ENCODE data around the gene NPDC1. TPM values are rescaled to one million over a fixed set of nuclear protein-coding genes. Genes with fewer than 3 reads are reported as not detected.
"Not testable (repeated sequence)": the region's sequence is repeated elsewhere in the genome, so short reads cannot be mapped to it uniquely, and the experiment has no call there.

NPDC1 gene
- total RNA-seq, 1 donor from 2014 or later = 33.0 TPM

DNA sequence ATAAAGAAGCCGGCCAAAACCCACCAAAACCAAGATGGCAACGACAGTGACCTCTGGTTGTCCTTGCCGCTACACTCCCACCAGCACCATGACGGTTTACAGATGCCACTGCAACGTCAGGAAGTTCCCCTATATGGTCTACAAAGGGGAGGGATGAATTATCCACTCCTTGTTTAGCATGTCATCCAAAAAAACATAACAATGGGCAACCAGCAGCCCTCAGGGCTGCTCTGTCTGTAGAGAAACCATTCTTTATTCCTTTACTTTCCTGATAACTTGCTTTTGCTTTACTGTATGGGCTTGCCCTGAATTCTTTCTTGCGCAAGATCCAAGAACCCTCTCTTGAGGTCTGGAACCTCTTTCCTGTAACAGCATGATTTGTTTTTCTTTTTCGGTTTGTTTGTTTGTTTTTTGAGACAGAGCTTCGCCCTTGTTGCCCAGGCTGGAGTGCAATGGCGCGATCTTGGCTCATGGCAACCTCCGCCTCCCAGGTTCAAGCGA lies 29.3 kb upstream of the NPDC1 start:
- no peak for DNase-seq (ENCODE audit: low read depth, low spot score)

DNA sequence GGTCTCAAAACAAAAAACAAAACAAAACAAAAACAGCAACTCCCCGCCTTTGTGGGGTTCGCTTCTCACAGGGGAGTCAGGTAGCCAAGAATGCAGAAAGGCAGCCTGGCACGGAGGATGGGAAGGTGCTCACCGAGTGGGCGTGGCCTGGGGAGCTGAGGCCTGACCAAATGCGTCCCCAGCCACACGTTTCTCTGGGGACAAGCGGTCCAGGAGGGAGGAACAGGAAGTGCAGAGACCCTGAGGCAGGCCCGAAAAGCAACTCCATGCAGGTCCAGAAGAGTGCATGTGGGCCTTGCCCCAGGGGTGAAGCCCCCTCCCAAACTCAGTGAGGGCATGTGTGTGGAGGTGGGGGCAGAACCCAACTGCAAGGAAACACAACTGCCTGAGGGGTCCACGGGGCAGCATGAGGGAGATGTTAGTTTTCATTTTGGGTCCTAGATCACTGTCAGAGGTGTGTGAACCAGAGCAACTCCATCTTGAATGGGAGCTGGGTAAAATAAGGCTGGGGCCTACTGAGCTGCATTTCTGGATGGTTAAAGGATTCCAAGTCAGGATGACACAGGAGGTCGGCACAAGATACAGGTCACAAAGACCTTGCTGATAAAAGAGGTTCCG lies 28.8 kb upstream of the NPDC1 start:
- no peak for DNase-seq (ENCODE audit: low read depth, low spot score)

DNA sequence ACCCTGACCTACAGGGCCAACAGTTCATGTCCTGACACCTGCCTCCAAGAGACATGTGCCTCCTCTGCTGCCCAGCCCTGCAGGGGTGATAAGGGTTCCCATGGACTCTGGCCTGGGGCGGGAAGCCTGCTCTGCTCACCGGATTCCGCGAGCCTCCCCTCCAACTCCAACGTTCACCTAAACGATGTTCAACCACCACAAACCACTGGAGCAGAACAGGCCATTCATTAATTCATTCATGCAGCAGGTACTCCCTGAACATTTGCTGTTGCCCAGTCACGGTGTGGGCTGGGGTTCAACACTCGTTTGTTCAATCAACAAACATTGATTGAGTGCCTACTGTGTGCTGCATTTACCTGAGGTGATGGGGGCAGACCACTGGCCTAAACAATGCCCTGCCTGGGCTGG lies 28.0 kb upstream of the NPDC1 start:
- DNase-seq (ENCODE audit: low read depth, low spot score) = no peak

DNA sequence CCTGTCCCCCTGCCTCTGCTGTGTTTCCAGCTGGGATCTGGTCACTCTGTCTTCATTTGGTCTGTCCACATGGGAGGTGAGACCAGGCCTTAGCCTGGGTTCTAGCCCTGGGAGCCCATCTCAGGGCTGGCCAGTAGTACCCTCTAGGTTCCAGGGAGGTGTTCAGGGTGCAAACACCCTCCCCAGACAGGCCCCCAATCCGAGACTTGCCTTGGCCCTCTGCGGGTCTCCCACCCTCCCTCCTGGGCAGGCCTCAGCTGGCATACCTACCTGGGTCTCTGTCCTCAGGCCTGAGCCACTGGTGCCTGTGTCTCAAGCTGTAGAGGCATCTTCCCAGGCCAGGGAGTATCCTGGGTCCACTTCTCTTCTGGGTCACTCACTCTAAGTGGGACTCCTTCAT lies 25.3 kb upstream of the NPDC1 start:
- no peak for DNase-seq (ENCODE audit: low read depth, low spot score)

DNA sequence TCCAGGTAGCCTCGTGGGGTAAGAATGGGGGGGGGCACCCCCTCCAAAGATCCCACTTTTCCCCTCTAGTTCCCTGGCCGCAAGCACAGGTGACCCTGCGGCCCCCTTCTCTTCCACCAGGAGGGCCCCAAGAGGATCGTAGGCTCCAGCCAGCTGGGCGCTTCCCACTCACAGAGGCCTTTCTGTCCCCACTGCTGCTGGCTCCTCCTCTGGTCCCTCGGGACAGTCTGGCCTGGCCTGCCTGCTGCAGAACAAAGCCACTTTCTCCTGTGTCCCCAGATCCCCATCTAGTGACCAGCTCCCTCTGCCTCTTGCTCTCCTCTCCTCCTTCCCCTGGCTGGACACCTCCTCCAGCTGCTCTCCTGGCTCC lies 24.9 kb upstream of the NPDC1 start:
- no peak for DNase-seq (ENCODE audit: low read depth, low spot score)

DNA sequence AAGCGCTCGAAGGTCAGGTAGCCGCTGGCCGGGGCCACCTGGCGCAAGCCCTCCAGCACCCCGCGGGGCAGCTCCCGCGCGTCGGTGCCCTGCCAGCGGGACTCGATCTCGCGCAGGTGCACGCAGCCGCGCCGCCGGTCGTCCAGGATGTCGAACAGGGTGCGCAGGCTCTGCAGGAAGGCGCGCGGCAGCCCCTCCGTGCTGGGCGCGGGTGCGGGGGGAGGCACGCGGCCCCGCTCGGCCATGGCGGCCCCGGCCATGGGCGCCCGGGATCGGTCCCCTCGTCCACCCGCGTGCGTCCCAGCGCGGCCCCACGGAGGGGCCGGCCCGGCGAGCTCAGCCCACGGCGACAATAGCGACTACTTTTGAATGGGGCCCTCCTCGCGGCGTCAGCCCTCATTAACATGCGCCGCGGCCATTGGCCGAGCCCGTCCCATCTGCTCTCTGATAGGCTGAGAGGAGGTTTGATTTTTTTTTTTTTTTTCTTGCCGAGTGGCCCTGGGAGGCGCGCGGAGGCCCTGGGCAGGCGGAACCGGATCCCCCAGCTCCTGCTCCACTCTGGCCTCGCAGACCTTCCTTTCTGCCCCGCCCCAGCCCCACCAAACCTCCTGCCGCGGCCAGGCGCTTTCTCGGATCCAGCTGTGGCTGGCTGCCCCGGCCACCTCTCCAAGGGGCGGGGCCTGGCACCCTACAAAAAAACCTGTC lies 24.4 kb upstream of the NPDC1 start, which contains the start of gene SAPCD2:
SAPCD2 (minus strand) TSS at position 357 of the 705 bp plus-strand sequence; CDS start at position 260, 97 bp downstream.
- DNase-seq (ENCODE audit: low read depth, low spot score) = peak; percentile 44

DNA sequence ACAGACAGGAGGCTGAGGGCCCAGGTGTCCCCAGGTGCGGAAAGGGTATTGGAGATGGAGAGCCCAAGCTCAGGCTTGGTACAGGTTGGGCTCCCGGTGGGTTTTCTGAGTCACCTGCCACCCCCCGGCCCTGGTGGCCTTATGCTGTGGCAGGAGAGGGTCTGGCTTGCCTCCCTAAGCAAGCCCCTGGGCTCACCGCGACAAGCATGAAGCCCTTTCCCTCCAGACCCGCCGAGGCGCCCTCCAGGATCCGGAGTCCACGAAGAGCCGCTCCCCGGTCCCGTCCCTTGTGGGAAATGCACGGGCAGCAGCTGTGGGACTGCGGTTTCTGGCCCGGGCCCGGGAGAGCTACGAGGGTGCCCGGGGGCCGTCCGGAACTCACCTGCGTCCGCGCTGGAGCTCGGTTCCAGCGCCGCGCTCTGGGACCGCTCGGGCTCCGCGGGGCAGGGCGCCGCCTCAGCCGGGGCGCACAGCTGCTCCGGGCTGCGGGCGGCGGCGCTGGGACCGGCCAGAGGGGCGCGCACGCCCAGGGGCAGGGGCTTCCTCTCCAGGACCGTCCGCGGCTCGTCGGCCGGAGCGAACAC lies 23.6 kb upstream of the NPDC1 start:
- no peak for DNase-seq (ENCODE audit: low read depth, low spot score)

DNA sequence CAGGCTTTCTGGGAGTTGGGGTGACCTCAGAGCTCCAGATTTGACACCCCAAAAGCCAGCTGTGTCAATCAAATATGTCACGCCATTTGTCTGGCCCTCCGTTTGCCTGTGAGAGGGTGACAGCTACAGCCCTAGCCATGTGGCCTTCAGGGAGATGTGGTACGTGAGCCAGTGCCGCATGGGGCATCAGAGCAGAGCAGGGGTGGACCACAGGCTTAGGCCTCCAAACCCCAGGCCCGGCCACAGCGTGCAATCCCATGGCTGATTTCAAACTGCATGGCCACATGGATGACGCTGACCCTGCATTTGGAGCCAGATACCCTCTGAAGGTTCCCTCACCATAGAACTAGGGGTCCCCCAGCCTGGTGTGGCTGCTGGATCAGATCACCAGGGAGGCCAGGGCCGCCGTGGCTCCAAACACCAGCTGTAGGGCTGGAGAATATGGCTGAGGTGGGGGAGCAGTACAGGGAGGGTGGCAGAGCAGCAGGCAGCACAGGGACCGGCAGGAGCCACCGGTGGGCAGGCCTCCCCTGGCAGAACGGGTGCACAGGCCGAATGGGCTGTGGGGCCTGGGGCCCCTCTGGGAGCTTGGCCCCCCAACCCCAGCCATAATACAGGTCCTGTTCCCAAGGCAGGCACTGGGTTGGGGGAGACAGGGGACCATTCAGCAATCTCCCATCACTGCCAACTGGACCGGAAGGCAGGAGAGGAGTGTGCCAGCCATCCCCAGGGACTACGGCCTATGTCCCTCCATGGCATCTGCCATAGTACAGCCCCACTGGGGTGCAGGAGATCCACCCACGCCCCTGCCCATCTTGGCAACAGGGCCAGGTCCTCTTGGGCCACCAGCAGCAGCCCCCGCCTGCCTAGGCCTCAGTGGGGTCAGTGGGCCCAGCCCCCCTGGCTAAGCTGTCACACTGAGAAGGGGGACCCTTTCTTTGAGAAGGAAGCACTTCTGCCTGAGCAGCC lies 22.8 kb upstream of the NPDC1 start:
- DNase-seq (ENCODE audit: low read depth, low spot score) = no peak

DNA sequence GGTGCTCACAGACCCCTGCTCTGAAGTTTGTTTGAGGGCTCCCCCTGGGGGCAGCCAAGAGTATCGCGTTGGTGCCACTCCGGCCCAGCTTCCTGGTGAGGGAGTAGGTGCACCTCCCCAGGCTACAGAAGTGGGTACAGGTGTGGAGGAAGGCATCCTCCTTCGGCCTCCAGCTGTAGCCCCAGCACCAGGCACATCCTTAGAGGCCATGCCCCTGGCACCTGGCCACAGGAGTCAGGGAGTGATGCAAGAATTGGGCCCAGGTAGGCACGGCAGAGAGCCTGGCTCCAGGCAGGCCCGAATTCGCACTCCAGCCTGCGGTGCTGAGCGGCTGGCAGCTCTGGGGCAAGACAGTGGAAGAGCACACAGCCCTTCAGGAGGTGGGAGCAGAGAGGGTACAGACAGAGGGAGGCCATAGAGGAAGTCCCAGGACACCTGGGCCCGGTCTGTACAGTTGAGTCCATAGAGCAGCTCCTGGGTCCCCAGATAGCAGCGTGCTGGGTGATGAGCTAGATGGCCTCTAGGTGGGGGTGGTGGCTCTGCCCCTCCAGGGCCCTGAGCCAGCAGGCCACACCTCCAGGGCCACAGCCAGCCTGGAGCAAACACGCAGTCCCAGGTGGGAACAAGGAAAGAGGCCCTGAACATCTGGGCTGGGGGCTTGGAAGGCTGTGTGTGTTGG lies 22.0 kb upstream of the NPDC1 start:
- DNase-seq (ENCODE audit: low read depth, low spot score) = peak; percentile 52

DNA sequence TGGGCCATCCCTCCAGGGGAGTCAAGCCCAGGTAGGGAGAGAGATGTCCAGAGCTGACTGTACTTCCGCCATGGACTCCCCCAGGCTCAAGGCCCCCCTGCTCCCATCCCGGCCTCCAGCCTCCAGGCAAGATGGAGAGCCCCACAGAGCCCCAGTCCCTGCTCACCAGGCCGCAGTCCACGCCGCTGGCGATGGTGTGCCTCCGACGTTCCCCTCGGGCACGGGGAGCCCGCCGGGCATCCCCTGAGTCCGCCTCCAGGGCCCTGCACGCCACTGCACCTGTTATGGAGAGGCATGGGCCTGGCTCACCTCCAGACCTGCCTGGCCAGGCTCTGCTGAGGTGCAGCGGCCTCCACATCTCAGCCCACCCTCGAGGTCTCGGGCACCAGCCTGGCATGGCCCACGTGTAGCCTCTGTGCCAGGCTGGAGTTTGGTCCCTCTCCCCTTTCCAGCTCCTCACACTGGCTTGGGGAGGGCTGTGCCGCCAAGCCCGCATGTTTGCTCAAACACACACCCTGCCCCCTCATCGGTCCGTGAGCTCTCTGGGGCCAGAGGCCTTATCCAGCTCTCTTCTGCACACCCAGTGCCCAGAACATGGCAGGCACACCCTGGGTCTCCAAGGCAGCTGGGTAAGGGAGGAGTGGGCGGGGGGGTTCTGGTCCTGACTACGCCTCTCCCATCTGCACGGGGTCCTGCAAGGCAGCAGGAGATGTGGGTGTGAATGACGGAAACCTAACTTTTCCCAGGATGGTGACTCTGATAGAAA lies 20.3 kb upstream of the NPDC1 start:
- no peak for DNase-seq (ENCODE audit: low read depth, low spot score)

DNA sequence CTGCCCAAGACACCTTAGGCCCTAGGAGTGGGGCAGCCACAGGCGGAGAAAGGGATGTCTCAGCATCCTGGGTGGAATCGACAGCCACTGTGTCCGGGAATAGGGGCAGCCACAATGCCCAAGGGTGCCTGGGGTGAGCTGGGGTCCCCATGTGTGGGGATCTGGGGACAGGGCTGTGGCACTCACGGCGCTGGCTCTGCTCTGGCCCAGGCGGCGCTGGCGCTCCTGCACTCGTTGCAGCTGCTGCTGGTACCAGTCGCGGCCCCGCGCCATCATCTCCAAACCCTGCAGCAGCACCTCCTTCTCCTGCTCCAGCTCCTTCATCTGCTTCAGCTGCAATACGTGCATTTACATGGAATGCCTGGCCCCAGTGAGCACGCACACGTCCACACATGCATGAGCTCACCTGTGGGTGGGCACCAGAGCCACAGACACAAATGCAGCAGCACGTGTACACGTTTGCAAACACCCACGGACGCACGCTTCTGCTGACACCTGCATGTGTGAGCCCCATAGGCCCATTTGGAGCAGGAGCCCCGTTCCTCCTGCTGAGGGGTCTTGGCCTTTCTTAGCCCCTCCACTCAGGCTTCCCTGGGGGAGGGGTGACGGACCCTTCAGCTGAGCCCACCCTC lies 19.5 kb upstream of the NPDC1 start:
- no peak for DNase-seq (ENCODE audit: low read depth, low spot score)

DNA sequence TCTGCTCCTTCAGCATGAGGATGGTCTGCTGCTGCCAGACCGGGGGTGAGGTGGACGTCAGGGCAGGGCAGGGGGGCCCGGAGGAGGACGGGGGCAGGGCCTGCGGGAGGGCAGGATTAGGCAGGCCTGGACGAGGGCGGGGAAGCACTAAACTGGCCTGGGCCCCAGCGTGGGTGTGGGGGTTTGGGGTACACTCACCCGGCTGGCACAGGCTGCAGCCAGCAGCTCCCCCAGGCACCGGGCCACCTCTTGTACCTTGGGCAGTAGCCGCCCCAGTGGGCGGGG lies 18.8 kb upstream of the NPDC1 start:
- no peak for DNase-seq (ENCODE audit: low read depth, low spot score)

DNA sequence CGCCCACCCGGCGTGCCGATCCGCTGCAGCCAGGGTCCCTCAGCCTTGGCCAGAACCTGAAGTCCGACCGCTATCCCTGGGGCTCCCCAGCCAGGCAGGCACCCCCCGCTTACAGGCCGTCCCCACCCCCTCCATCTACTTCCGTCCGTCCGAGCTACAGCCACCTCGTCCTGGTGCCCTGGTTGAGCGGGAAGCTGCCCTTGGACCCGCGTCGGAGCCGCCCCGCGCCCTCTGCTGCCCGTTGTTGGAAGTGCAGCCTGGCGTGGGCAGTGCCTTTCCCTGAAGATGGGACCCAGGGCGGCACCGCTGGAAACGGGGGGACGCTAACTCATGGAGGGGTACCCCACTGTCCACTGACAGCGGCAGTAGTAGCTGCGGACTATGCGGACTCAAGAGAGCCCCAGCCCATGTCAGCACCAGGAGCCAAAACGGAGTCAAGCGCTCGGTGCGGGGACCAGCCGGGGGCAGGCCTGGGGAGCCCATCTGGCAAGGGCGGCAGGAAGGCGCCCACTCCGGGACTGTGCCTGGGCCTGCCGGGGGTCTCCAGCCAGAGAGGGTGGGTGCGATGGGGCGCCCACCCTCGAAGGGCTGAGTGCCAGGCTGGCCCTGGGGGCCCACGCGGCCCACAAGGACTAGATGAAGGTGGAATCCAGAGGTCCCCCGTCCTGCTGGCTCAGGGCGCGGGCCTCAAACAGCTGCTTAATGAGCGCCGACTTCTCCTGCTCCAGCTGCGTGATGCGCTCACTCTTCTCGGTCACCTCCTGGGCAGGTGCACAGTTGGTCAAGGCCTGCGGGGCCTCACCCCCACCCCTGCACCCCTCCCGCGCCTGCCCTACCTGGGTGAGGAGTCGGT lies 18.3 kb upstream of the NPDC1 start:
- DNase-seq (ENCODE audit: low read depth, low spot score) = no peak

DNA sequence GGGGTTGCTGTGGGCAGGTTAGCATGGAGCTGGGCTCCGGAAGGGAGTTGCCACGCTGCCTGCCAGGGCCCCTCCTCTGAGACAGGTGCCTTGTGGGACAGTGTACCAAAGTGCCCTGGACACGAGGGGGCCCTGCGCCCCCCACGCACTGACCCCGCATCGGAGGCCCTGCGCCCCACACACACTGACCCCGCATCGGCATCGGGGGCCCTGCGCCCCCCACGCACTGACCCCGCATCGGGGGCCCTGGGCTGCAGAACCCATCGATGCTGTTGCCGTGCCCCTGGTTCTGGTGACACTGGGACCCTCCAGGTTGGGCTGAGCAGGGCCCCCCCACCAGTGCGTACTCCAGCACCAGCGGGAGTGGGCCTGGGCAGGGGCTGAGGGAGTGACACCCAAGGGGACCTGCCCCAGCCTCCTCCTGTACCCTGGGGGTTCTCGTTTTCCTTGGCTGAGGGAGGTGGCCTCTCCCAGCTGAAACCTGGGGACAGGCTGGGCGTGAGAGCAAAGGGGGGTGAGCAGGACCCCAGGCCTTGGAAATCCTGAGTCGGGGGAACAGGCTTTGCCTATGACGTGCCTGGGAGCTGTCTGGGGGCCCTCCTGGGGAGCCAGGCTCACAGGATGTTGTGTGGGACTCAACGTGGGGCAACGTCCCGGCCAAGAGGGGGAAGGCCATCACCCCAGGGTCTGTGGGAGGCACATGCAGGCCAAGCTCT lies 17.5 kb upstream of the NPDC1 start:
- DNase-seq (ENCODE audit: low read depth, low spot score) = no peak

DNA sequence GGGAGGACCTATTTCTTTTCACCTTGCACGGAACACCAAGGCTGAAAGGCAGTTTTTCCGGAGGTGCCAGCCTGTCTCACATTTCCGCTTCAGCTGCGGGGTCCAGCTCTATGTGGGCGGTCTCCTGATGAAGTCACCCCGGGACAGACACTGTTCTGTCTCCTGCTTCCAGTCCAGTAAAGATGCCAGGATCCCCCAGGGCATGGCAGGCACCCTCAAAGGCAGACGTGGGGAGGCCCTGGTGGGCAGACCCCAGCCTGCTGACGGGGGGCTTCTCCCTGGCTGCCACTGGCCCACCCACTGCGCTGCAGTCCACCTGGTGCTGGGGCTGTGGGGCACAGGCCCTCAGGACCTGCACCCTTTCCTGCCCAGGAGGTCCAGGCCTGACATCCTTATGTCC lies 16.8 kb upstream of the NPDC1 start:
- not testable (repeated sequence) for DNase-seq (ENCODE audit: low read depth, low spot score)

DNA sequence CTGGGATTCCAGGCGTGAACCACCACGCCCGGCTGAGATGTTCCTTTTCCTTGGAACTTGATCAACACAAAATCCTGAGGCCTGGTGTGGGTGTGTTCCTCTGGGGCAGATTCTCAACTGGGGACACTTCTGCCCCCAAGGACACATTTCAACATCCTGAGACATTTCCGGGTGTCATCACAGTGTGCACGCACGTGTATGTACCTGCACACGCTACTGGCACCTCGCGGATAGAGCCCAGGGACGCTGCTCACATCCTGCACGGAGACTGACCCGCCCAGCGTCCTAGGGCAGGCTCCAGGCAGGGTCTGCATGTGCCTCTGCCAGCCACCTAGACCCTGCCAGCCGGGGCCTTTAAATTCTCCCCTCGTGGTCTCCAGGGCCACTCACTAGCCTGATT lies 16.4 kb upstream of the NPDC1 start:
- DNase-seq (ENCODE audit: low read depth, low spot score) = no peak

DNA sequence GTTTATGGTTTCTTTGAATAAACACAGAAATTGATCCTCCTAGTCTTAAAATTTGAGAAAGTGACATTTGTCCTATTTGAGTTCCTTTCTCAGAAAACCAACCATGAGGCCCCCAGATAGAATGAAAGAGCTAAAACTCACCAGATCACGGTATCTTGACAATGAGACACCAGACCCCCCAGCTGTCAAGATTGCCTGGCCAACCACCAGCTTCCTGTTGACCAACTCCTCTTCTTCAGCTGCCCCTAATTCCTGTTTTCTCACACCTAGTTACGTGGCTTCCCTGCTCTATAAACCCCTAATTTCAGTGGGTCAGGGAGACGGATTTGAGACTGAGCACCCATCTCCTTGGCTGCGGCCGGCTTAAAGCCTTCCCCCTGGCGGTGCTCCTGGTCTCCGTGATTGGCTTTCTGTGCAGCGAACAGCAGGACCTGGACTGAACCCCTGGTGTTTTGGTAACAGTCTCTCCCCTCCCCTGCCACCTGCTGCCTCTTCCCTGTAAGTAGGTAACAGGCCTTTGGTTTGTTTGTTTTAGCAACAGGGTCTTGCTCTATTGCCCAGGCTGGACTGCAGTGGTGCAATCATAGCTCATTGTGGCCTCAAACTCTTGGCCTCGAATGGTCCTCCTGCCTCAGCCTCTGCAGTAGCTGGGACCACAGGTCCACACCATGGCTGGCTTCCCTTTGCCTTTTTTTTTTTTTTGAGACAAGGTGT lies 12.7 kb upstream of the NPDC1 start:
- no peak for DNase-seq (ENCODE audit: low read depth, low spot score)

DNA sequence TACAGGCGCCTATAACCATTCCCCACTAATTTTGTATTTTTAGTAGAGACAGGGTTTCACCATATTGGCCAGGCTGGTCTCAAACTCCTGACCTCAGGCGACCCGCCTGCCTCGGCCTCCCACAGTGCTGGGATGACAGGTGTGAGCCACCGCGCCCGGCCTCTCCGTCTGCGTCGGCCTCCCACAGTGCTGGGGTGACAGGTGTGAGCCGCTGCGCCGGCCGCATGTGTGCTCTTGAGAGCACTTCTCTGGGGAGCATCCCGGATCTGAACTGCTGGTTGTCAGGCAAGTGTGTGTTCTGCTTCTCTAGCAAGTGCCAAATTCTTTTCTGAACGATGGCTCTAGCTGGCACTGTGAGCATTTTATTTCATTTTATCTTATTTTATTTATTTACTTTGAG lies 11.6 kb upstream of the NPDC1 start:
- DNase-seq (ENCODE audit: low read depth, low spot score) = no peak
